Fibroblast of skin of right biceps (primary cell): ENCODE results near the gene MIPEP.
A peak's percentile ranks its signal among the peaks of the same experiment; 100 is the strongest.
"Not testable (repeated sequence)": the region's sequence is repeated elsewhere in the genome, so short reads cannot be mapped to it uniquely, and the experiment has no call there.

Experiments used
- DNase-seq: peaks from one replicate; pipeline ENCODE4 v3.0.0-alpha.2; 2013

The MIPEP gene

DNA sequence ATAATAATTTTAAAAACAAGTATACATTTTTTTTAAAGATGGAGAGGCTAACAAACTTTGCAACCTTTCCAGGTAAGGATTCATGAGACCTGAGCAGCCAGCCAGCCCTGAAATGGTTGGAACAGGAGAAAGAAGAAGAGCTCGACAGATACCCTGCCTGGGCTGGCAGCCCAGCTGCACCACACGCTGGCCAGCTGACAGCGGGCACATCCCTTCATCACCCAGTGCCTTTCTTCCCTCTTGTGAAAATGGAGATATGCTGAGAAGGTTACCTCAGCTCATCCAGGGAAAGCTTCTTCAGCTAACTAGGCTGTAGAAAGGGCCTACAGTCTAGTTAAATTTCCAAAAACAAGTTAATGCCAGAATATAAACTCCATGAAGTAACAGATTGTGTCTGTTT, 4.8 kb downstream of the MIPEP start:
- DNase-seq: not testable (repeated sequence)

- no peak for DNase-seq
These were observed 5.9 kb downstream of the MIPEP start for GRCh38 chr13:23883255-23883654.

- not testable (repeated sequence) for DNase-seq
These were observed 7.8 kb downstream of the MIPEP start for GRCh38 chr13:23881402-23881800.

DNA sequence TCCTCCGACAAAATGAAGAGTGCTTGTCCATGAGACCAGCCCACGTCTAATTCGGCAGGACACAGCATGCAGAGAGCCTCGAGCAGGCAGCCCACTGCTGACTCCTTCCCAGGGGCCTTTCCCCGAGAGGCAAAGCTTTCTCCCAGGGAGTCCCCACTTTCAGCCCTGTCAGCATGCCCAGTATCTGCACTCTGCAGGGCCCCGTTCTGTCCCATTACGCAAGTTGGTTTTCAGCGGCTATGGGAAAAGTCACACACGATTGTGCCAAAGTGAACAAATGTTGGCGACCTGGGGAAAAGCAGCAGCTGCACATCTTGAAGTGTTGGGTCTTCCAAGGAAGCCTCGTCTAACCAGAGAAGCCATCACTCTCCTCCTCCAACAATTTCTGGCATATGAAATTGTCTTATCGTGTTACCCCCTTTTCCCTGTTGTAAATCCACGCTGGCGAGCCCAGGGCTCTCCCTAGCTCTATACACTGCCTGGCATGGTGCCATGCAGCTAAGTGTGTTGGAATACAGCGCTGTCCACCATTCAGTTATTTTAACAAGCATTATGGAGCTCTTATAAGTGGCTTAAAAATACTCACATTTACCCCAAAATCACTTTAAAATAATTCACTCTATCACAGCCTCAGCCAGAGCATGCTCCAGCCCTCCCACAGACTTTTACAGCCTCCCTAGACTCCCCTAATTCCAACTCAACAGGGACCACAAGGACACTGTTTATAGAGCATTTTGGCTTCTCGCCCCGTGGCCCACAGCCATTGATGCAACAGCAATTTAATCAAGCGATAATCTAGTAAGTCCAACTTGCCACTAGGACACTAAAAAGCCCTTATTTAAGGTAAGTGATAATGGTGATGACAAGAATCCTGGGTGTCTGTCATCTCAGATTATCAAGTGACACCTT, 8.5 kb downstream of the MIPEP start:
- not testable (repeated sequence) for DNase-seq

GRCh38 chr13:23877286-23877685, 11.9 kb downstream of the MIPEP start:
- no peak for DNase-seq

DNA sequence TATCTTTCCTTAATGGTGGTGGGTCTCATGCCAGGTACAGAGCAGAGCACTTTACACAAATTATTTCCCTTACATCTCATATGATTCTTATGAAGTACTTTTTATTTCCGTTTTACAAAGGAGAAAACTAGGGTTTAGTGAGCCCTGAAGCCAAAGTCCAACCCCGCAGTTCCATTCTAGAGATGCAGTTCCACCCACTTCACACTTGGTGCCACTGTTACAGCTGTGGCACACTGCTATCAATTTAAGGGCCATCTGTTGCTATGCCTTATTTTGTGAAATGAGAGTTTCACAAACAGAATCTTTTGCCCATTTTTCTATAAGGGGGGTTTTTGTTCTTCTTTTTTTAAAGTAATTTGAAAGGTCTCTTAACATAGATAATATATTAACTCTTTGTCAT, 12.9 kb downstream of the MIPEP start:
- DNase-seq: no peak

- peak; percentile 58 for DNase-seq
These were observed 17.5 kb downstream of the MIPEP start for GRCh38 chr13:23871616-23872220.

DNA sequence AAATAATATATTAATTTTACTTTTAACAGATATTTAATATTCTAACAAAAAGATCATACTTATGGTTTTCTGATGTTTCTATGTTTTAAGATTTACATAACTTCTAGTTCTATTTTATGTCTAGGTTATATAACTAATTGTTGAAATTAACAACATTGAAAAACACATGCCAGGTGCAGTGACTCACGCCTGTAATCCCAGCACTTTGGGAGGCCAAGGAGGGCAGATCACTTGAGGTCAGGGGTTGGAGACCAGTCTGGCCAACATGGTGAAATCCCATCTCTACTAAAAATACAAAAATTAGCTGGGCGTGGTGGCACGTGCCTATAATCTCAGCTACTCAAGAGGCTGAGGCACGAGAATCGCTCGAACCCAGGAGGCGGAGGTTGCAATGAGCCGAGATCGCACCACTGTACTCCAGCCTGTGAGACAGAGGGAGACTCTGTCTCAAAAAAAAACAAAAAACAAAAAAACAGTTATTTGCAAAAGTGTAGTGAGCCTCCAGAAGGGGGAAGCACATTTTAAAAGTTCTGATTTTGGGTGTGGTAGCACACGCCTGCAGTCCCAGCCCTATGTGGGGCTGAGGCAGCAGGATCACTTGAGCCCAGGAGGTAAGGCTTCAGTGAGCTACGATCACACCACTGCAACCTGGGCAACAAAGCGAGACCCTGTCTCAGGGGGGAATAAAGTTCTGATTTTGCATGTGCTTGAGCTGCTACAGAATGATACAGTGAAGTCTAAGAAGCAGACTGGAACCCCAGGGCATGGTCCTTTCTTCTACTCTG, 18.7 kb downstream of the MIPEP start:
- no peak for DNase-seq

- peak; percentile 95 for DNase-seq
These were observed 20.7 kb downstream of the MIPEP start for GRCh38 chr13:23868521-23868920.

DNA sequence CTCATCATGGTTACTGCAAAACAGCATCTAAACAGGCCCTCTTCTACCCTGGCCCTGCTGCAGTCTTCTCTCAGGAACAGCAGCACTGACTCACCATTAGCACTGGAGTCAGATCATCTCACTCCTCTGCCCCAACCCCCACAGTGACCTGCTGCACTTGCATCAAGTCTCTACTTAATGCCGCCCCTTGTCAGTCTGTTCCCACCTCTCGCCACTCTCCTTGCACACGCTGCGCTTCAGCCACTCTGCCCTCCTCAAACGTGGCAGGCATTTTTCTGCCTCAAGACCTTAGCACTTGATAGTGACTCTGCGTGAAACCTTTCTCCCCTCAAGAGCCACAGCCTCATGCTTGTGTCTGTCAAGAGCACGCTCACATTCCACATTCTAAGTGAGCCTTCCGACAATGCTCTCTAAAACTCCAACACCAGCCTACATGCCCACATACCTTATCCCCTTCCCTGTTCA, 22.1 kb downstream of the MIPEP start:
- peak; percentile 72 for DNase-seq

- DNase-seq: no peak
These were observed 22.7 kb downstream of the MIPEP start for GRCh38 chr13:23866420-23867026.

DNA sequence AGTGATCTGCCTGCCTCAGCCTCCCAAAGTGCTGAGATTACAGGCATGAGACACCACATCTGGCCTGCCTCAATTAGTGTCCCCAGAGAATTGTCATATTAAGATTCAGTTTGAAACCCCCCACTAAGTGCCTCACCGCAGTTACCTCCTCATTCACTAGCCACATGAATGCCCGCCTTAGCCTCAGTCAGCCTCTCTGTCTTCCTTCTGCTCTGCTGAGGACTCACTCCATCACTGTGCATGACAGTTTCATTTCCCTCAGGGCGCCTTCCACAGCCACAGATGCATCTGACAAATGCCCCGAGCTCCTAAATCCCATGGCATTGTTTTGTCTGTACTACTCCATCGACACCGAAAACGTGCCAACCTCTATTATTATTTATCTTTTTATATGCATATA, 23.3 kb downstream of the MIPEP start:
- DNase-seq: no peak

GRCh38 chr13:23865026-23865425, 24.2 kb downstream of the MIPEP start:
- no peak for DNase-seq

- no peak for DNase-seq
These were observed 27.9 kb downstream of the MIPEP start for GRCh38 chr13:23861310-23861709.

DNA sequence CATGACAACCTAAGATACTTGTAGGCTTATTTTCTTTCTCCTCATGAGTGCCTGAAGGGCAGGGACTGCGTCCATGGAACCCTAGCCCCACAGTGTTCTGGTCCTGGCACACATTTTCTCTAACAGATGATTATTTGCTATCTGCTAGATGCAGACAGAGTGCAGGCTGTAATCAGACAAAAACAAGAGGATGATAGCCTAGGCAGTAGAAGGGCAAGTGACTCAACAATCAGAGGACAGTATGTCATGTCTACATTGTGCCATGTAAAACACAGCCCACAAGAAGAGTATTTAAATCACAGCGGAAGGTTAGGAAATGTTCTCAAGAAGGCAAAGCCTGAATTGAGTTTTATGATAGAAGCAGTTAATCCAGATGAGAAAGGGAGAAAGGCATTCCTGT, 29.3 kb downstream of the MIPEP start:
- no peak for DNase-seq

DNA sequence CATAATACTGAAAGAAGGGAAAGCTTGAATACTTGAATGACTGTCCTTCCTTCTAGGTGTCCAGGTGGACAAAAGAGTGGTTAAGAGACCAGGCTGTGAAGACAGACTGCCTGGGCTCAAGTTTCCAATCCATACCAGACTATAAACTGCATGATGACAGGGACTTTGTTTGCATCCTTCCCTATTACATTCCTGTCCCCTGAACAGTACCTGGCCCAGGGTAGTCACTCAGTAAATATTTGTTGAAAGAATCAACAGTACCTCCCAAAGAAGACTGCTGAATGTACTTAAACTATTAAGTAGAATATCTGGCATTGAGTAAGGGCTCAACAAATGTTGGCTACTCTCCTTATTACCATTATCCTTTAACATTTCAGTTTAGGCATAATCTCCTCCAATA, 29.7 kb downstream of the MIPEP start:
- no peak for DNase-seq

- no peak for DNase-seq
These were observed 30.7 kb downstream of the MIPEP start for GRCh38 chr13:23858546-23858945.

DNA sequence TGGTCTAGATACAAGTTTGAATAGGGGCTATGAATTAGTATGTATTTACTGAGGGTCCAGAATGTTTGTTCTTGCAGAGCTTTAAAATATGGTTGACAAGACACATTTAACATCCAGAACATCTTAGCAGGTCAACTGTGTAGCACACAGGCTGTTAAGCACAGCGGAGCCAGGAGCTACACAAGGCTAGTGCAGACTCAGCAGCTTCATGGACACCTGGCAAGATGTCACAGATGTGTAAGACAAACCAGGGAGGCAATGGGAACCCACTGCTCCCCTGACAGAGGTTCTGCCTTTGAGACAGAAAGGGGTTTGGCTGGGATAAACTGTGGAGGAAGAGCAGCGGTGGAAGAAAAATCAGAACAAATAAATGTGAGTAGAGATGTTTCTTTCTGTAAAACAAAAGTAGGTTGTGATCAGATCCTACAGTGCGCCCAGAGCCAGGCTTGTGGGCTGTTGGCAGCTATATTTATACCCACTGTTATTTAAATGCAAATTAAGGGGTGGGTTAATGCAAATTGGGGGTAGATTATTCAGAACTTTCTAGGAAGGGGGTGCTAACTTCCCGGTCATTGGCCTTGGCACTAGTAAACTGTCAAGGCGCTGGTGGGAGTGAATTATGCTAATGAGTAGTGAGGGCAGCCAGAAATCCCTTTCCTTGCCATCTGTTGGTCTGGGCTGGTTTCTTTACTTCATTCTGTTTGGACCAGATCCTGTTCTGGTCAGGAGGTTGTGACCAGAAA, 33.0 kb downstream of the MIPEP start:
- no peak for DNase-seq

DNA sequence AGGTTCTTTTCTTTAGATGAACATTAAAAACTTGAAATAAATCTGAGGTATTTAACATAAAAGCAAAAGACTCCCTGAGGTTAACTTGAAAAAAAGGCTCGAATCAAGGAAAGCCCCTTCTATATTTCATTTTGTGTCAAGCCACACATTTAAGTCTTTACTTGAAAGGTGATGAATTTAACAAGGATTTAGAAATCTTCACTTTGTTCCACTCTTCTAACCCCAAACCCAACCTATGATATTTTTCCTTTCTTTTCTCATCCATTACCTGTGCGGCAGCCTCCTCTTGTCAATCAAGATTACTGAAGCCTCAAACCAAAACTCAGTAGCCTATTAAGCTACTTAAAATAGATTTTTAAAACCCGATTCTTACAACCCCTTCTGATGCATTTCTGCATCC, 33.8 kb downstream of the MIPEP start:
- DNase-seq: no peak

- no peak for DNase-seq
These were observed 36.8 kb downstream of the MIPEP start for GRCh38 chr13:23852351-23852750.

- peak; percentile 62 for DNase-seq
These were observed 38.1 kb downstream of the MIPEP start for GRCh38 chr13:23851106-23851505.

GRCh38 chr13:23850134-23850533, 39.1 kb downstream of the MIPEP start:
- DNase-seq: no peak
